Testis (tissue), 3 donors: Measurements from ENCODE around the gene HECW1. TPM values are rescaled to one million over a fixed set of nuclear protein-coding genes. Genes with fewer than 3 reads are reported as not detected.

ENCODE experiments used
- DNase-seq: peaks from one replicate; pipeline ENCODE4 v3.0.0-alpha.2; 2019
- H3K27ac ChIP-seq, 2 donors: fragments of 200-600 bp; sonication (generic); one replicate each; pipeline ENCODE4 v1.5.1; 2019
- H3K27me3 ChIP-seq: fragments of 200-600 bp; sonication (generic); one replicate; pipeline ENCODE4 v1.5.1; 2019
- H3K36me3 ChIP-seq: fragments of 200-600 bp; sonication (generic); one replicate; pipeline ENCODE4 v1.5.1; 2017; ENCODE audit warnings: low read depth; ENCODE audit errors: missing control alignments
- H3K4me1 ChIP-seq: fragments of 200-600 bp; sonication (generic); one replicate; pipeline ENCODE4 v1.5.1; 2019
- H3K4me3 ChIP-seq, 2 donors: fragments of 200-600 bp; sonication (generic); one replicate each; pipeline ENCODE4 v1.5.1; 2017 to 2019
- H3K9me3 ChIP-seq: fragments of 200-600 bp; sonication (generic); one replicate; pipeline ENCODE4 v1.5.1; 2017
- POLR2A ChIP-seq: fragments of 450-650 bp; IDR thresholded peaks from one replicate; pipeline ENCODE4 v1.6.1; 2017; ENCODE audit warnings: antibody characterized with exemption, mild to moderate bottlenecking, moderate library complexity
- WGBS, 2 donors: methylation state at CpG; one replicate each; pipeline ENCODE4 v1.1.5; 2018; 5-methylcytosine and 5-hydroxymethylcytosine counted together
- intact Hi-C: fragments of 100-400 bp; cut with DNase I; formaldehyde crosslinking; loops from one replicate; pipeline ENCODE4 v1.15.1; 2023; ENCODE audit warnings: low total_unique reads
- polyA plus RNA-seq: library from polyadenylated mRNA; stranded (reverse); fragments of 350-450 nt; fragmentation: Illumina TruSeq; extraction: RNeasy Lipid Tissue Mini Kit (QIAGEN cat#74804); gene quantifications from one replicate; pipeline ENCODE4 v1.2.3, GENCODE V29; 2014; ENCODE audit warnings: low read depth, low replicate concordance; ENCODE audit not compliant: insufficient read depth
- total RNA-seq, 2 donors: library from RNA; depleted of rRNA; stranded (reverse); fragments of >200 nt; gene quantifications; one replicate each; pipeline ENCODE4 v1.2.3, GENCODE V29; 2016
- TF ChIP-seq, protein P1 (sequence below), 3 experiments: fragments of 450-650 bp in 2 of 3; fragments of 200-600 bp in 1 of 3; sonication (generic) in 1 of 3; IDR thresholded peaks; one replicate each; pipeline ENCODE4 v1.5.1; 2016 to 2019; ENCODE audit warnings: antibody characterized with exemption in 3 of 3, mild to moderate bottlenecking in 2 of 3, moderate library complexity in 1 of 3

HECW1 gene
- total and polyA plus RNA-seq, 3 donors from 2014 or later, result 3.2 to 14.5 (median 5.0) TPM

GRCh38 chr7:43351683-43352082 is 239.2 kb downstream of the HECW1 start:
- TF ChIP-seq POLR2A, result no peak
- TF ChIP-seq, protein P1, sequence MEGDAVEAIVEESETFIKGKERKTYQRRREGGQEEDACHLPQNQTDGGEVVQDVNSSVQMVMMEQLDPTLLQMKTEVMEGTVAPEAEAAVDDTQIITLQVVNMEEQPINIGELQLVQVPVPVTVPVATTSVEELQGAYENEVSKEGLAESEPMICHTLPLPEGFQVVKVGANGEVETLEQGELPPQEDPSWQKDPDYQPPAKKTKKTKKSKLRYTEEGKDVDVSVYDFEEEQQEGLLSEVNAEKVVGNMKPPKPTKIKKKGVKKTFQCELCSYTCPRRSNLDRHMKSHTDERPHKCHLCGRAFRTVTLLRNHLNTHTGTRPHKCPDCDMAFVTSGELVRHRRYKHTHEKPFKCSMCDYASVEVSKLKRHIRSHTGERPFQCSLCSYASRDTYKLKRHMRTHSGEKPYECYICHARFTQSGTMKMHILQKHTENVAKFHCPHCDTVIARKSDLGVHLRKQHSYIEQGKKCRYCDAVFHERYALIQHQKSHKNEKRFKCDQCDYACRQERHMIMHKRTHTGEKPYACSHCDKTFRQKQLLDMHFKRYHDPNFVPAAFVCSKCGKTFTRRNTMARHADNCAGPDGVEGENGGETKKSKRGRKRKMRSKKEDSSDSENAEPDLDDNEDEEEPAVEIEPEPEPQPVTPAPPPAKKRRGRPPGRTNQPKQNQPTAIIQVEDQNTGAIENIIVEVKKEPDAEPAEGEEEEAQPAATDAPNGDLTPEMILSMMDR (IDR thresholded peaks at IDR 0.05), result no peak

DNA sequence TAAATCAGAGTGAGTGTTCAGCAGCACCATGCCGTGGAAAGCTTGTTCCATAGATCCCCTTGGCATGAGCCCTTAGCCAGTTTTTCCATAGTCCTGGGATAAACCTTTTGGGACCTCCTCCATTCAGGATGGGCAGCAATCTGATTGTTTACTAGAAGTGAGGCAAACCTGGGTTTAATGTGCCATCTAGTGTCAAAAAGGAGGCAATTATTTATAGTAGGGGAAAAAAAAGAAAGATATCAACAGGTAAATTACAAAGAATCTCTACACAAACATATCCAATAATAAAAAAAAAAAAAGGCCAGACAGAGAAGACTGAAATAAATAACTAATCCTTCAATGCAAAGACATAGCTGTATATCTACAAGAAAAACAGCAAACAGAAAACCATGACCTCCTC is 241.5 kb downstream of the HECW1 start:
- DNase-seq, result no peak
- H3K9me3 ChIP-seq, result no peaks in the 10 kb centered on the region
- no peak overlapping the region for H3K4me3 ChIP-seq
- WGBS, 2 donors, result 91 to 96% methylated on average over 1 of the region's 1 CpG
- H3K27me3 ChIP-seq, result no peaks in the 10 kb centered on the region
- H3K4me1 ChIP-seq, result no peaks in the 10 kb centered on the region
- intact Hi-C loops, result no loop called here
- TF ChIP-seq POLR2A, result no peak
- TF ChIP-seq, protein P1 (IDR thresholded peaks at IDR 0.05), result no peak
- H3K27ac ChIP-seq, result no peak overlapping the region
- H3K36me3 ChIP-seq, result no peaks in the 10 kb centered on the region

More at GRCh38 chr7:43351683-43352082, 239.2 kb downstream of the HECW1 start:
- no peaks in the 10 kb centered on the region for H3K4me1 ChIP-seq
- no peak overlapping the region for H3K4me3 ChIP-seq
- intact Hi-C loops, result no loop called here
- H3K27me3 ChIP-seq, result no peaks in the 10 kb centered on the region
- WGBS, 2 donors, result 91 to 94% methylated on average over 3 of the region's 3 CpGs
- no peak overlapping the region for H3K27ac ChIP-seq
- H3K9me3 ChIP-seq, result no peaks in the 10 kb centered on the region
- no peak for DNase-seq
- H3K36me3 ChIP-seq, result no peaks in the 10 kb centered on the region

DNA sequence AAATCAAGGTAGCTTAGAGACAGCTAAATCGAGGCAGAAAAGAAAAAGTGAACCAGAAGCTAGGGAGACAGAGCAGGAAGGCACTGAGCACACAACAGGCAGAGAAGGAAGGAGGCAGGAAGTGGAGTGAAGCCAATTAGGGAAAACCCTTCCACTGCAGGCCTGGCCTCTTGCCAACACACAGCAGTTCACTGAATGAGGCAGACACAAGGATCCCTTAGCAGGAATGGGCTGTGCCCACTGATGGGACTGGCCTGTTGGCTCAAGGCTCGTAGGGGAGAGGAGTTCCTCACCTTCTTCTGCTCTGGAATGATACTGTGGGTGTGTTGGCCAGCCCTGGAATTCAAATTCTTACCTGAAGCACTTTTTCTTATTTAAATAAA is 250.2 kb downstream of the HECW1 start:
- H3K4me3 ChIP-seq, result no peak overlapping the region
- no peaks in the 10 kb centered on the region for H3K9me3 ChIP-seq
- H3K36me3 ChIP-seq, result no peaks in the 10 kb centered on the region
- no peaks in the 10 kb centered on the region for H3K27me3 ChIP-seq
- intact Hi-C loops, result no loop called here
- no peaks in the 10 kb centered on the region for H3K4me1 ChIP-seq
- no peak overlapping the region for H3K27ac ChIP-seq
- WGBS, 2 donors, result 47 to 53% methylated on average over 1 to 2 of the region's 2 CpGs
- no peak for TF ChIP-seq POLR2A
- TF ChIP-seq, protein P1 (IDR thresholded peaks at IDR 0.05), result no peak
- DNase-seq, result no peak

- DNase-seq, result no peak
- intact Hi-C loops, result no loop called here
- no peaks in the 10 kb centered on the region for H3K9me3 ChIP-seq
- 77 to 79% methylated on average over 6 of the region's 6 CpGs for WGBS, 2 donors
- H3K27me3 ChIP-seq, result no peaks in the 10 kb centered on the region
- H3K4me1 ChIP-seq, result no peaks in the 10 kb centered on the region
- no peak for TF ChIP-seq POLR2A
- TF ChIP-seq, protein P1 (IDR thresholded peaks at IDR 0.05), result no peak
- H3K27ac ChIP-seq, result no peak overlapping the region
- no peak overlapping the region for H3K4me3 ChIP-seq
- H3K36me3 ChIP-seq, result no peaks in the 10 kb centered on the region
Observed at GRCh38 chr7:43363035-43363791, 250.8 kb downstream of the HECW1 start.

DNA sequence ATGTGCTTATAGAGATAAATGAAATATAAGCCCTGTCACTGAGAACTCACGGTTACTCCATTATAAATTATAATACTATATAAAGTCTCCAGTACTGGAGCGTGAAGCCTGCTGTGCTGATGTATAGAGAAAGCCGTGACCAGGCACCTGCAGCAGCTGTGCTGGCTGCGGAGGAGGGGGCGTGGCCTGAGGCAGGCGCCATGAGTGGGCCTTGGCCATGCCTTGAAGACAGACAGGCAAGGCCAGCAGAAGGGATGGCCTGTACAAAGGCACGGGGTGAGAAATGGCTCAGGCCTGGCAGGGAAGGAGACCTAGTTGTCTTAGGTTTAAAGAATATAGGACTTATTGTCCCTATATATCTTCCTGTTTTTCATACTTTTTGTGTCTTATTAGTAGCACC is 251.9 kb downstream of the HECW1 start:
- WGBS, 2 donors, result 88 to 93% methylated on average over 7 of the region's 7 CpGs
- no peak overlapping the region for H3K27ac ChIP-seq
- H3K4me3 ChIP-seq, result no peak overlapping the region
- H3K9me3 ChIP-seq, result no peaks in the 10 kb centered on the region
- H3K27me3 ChIP-seq, result no peaks in the 10 kb centered on the region
- intact Hi-C loops, result no loop called here
- DNase-seq, result no peak
- H3K4me1 ChIP-seq, result no peaks in the 10 kb centered on the region
- TF ChIP-seq POLR2A, result no peak
- TF ChIP-seq, protein P1 (IDR thresholded peaks at IDR 0.05), result no peak
- H3K36me3 ChIP-seq, result no peaks in the 10 kb centered on the region
